ENCODE results near the gene SEMA3F.
"Not testable (repeated sequence)": the region's sequence is repeated elsewhere in the genome, so short reads cannot be mapped to it uniquely, and the experiment has no call there.

Gene SEMA3F

DNA sequence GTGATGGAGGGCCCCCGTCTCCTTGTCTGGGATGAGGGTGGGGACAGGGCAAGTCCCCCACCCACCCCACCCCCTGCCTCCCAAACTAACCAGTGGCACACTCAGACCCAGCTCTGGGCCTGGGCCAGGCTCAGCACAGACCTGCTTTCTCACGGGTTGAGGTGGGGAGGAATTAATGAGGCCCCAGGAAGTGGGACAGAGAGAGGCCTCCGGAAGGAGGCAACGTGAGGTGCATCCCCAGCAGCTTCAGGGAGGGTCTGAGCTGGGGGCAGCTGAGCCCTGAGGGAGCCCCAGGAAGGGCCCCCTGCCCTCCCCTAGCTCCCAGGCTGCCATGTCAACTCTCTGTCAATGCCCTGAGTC is 65.9 kb downstream of the SEMA3F start:
- no peak for DNase-seq (ENCODE audit: low read depth)
- no peak for TF ChIP-seq CTCF (conservative IDR thresholded peaks at IDR 0.05; ENCODE audit: low read length)
- no peak overlapping the region for H3K4me3 ChIP-seq (ENCODE audit: low read length)

- H3K4me3 ChIP-seq (ENCODE audit: low read length): no peak overlapping the region
- no peak for TF ChIP-seq CTCF (conservative IDR thresholded peaks at IDR 0.05; ENCODE audit: low read length)
- DNase-seq (ENCODE audit: low read depth): no peak
Measured at GRCh38 chr3:50221411-50222168, 66.5 kb downstream of the SEMA3F start.

- no peak for TF ChIP-seq CTCF (conservative IDR thresholded peaks at IDR 0.05; ENCODE audit: low read length)
- DNase-seq (ENCODE audit: low read depth): no peak
- no peak overlapping the region for H3K4me3 ChIP-seq (ENCODE audit: low read length)
Measured at GRCh38 chr3:50222169-50222528, 67.0 kb downstream of the SEMA3F start.

GRCh38 chr3:50224639-50225038 is 69.5 kb downstream of the SEMA3F start:
- H3K4me3 ChIP-seq (ENCODE audit: low read length): no peak overlapping the region
- TF ChIP-seq CTCF (conservative IDR thresholded peaks at IDR 0.05; ENCODE audit: low read length): no peak

DNA sequence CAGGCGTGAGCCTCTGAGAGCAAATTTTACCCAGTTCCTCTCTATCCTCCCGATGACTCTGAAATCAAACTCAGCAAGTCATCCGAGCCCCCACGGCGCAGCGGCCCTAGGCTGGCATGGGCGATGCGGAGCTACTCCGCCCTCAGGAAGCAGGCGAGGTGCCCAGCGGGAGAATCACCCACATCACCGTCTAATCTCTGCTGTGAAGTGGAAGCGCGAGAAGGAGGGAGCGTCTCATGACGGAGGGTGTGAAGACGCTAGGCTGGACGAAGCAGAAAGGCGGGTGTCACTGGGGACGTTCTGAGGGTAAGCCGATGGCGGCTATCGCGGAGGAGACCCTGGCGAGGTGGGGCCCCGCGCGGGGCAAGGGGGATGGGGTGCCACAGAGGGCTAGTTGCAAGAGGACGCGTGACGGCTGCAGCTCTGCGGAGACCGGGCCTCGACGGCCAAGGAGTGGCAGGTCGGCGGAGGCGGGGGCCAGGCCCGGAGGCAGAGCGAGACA is 71.8 kb downstream of the SEMA3F start:
- DNase-seq (ENCODE audit: low read depth): peak; percentile 29
- H3K4me3 ChIP-seq (ENCODE audit: low read length): peak overlapping the region; percentile 61
- TF ChIP-seq CTCF (conservative IDR thresholded peaks at IDR 0.05; ENCODE audit: low read length): peak; percentile 16

More at GRCh38 chr3:50224639-50225038, 69.5 kb downstream of the SEMA3F start:
- DNase-seq (ENCODE audit: low read depth): no peak

DNA sequence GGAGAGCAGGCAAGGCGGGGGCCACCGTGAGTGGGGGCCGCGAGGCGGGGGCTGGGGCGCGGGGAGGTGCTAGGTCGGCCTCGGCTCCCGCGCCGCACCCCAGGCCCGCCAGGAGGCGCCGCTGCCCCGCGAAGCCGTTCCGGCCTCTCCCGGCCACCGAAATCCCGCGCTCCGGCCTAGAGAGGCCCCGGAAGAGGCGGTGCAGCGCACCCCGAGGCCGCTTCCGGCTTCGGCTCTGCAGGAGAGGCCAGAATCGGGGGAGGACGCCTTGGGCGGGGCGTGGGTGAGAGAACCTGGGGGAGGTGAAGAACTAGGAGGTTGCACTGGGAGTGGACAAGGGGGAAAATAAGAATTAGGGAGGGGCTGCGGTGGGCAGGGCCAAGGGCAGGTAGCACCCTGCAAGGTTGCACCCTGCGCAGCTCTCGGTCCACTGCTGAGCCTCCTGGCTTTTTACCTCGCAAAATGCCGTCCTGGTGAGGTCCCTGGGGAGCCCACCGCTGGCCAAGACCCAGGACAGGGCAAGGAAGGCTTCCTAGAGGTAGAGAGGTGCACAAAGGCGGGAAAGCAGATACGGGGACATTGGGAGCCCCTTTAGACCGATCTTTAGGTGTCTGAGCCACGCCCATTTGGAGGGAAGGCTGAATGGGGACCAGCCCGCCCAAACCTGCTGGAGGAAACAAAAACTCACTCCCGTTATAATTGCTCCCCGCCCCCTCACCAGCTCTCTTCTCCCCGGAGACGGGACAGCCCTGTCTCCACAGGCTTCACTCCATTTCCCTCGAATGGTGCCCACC is 72.5 kb downstream of the SEMA3F start:
- DNase-seq (ENCODE audit: low read depth): peak; percentile 82
- peak; percentile 45 for TF ChIP-seq CTCF (conservative IDR thresholded peaks at IDR 0.05; ENCODE audit: low read length)

DNA sequence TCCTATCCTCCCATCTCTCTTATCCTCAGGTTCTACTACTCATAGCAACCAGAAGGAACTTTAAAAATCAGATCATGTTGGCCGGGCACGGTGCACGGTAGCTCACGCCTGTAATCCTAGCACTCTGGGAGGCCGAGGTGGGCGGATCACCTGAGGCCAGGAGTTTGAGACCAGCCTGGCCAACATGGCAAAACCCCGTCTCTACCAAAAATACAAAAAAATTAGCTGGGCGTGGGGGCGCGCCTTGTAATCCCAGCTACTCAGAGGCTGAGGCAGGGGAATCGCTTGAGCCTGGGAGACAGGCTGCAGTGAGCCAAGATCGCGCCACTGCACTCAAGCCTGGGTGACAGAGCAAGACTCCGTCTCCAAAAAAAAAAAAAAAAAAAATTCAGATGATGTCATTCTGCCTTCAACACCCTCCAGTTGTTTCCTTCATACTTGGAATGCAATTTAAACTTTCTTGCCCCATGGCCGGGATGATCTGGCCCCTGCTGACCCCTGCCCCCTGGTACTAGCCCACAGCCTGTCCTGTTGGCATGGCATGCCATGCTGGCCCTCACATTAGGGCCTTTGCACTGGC is 73.2 kb downstream of the SEMA3F start:
- not testable (repeated sequence) for DNase-seq (ENCODE audit: low read depth)
- H3K4me3 ChIP-seq (ENCODE audit: low read length): peak overlapping the region; percentile 88

More for the DNA sequence above, 72.5 kb downstream of the SEMA3F start:
- peak overlapping the region; percentile 88 for H3K4me3 ChIP-seq (ENCODE audit: low read length)

Data from AG10803 (cell line).